Calu3 (cell line): ENCODE results near the gene KIF26B. TPM values are rescaled to one million over a fixed set of nuclear protein-coding genes. Genes with fewer than 3 reads are reported as not detected.

ENCODE experiments used
- BruUV-seq: library from RNA; stranded (reverse); fragments of 400-500 nt; replicated peaks from 2 replicates; lab custom pipeline; 2021; lab: Mats Ljungman, UMichigan
- CTCF ChIA-PET: fragments of 300-600 bp; sonication (Branson Sonifier 250); formaldehyde crosslinking; loops from one replicate; lab custom pipeline; 2022; ENCODE audit warnings: antibody characterized with exemption; lab: Charles Lee
- DNase-seq: peaks from one replicate; pipeline ENCODE4 v3.0.0; 2022
- H3K27ac Mint-ChIP-seq: one replicate; pipeline ENCODE4 v1.8.0; 2022; ENCODE audit warnings: mixed read lengths; ENCODE audit not compliant: unreplicated experiment
- H3K27me3 Mint-ChIP-seq: one replicate; pipeline ENCODE4 v1.8.0; 2022; ENCODE audit warnings: mixed read lengths; ENCODE audit not compliant: unreplicated experiment
- H3K36me3 Mint-ChIP-seq: one replicate; pipeline ENCODE4 v1.8.0; 2022; ENCODE audit warnings: mild to moderate bottlenecking, moderate library complexity, mixed read lengths; ENCODE audit not compliant: insufficient read depth, unreplicated experiment
- H3K4me1 Mint-ChIP-seq: one replicate; pipeline ENCODE4 v1.8.0; 2022; ENCODE audit warnings: mild to moderate bottlenecking, low read depth, mixed read lengths; ENCODE audit not compliant: unreplicated experiment
- H3K4me3 Mint-ChIP-seq: one replicate; pipeline ENCODE4 v1.8.0; 2022; ENCODE audit warnings: mild to moderate bottlenecking, low read depth, moderate library complexity, mixed read lengths; ENCODE audit not compliant: unreplicated experiment
- H3K9me3 Mint-ChIP-seq: one replicate; pipeline ENCODE4 v1.8.0; 2022; ENCODE audit warnings: low read depth, mixed read lengths; ENCODE audit not compliant: unreplicated experiment
- CTCF ChIP-seq: fragments of 200-600 bp; IDR thresholded peaks from one replicate; pipeline ENCODE4 v1.8.0; 2022; ENCODE audit warnings: antibody characterized with exemption; ENCODE audit not compliant: unreplicated experiment
- intact Hi-C: fragments of 100-400 bp; cut with micrococcal nuclease; formaldehyde crosslinking; loops from one replicate; pipeline ENCODE4 v1.10.0; 2022; ENCODE audit not compliant: unreplicated experiment
- total RNA-seq: library from RNA; stranded (reverse); gene quantifications from 2 replicates; pipeline ENCODE4 v1.2.3, GENCODE V29; 2022

The KIF26B gene
- total RNA-seq, 1 experiment from 2014 or later, result 1.1 TPM

GRCh38 chr1:245168906-245169305 is 14.1 kb downstream of the KIF26B start:
- intact Hi-C loops, result no loop called here
- H3K27ac Mint-ChIP-seq, result no peak overlapping the region
- H3K9me3 Mint-ChIP-seq, result peaks cover 9% of the 10 kb centered on the region
- TF ChIP-seq CTCF, result no peak
- peaks cover 6% of the 10 kb centered on the region for H3K4me1 Mint-ChIP-seq
- H3K27me3 Mint-ChIP-seq, result peaks cover 32% of the 10 kb centered on the region
- DNase-seq, result no peak
- no peaks in the 10 kb centered on the region for H3K36me3 Mint-ChIP-seq
- BruUV-seq, result no TSS peak
- CTCF ChIA-PET, result no interaction called here
- no peak overlapping the region for H3K4me3 Mint-ChIP-seq

GRCh38 chr1:245169376-245169775 is 14.6 kb downstream of the KIF26B start:
- peaks cover 32% of the 10 kb centered on the region for H3K27me3 Mint-ChIP-seq

GRCh38 chr1:245172026-245172425 is 17.2 kb downstream of the KIF26B start:
- CTCF ChIA-PET, result no interaction called here
- TF ChIP-seq CTCF, result no peak
- peaks cover 2% of the 10 kb centered on the region for H3K36me3 Mint-ChIP-seq
- no peak for DNase-seq
- peaks cover 5% of the 10 kb centered on the region for H3K9me3 Mint-ChIP-seq
- peaks cover 13% of the 10 kb centered on the region for H3K27me3 Mint-ChIP-seq
- peaks cover 14% of the 10 kb centered on the region for H3K4me1 Mint-ChIP-seq
- H3K27ac Mint-ChIP-seq, result peak overlapping the region; percentile 15
- BruUV-seq, result no TSS peak
- intact Hi-C loops, result no loop called here
- H3K4me3 Mint-ChIP-seq, result no peak overlapping the region

More at GRCh38 chr1:245169376-245169775, 14.6 kb downstream of the KIF26B start:
- H3K27ac Mint-ChIP-seq, result no peak overlapping the region
- BruUV-seq, result no TSS peak
- CTCF ChIA-PET, result interaction anchor here (0.6 kb wide), 1 partner anchor 73 kb away, joined by 3 read pairs; no protein-coding TSS in a partner anchor
- no peak overlapping the region for H3K4me3 Mint-ChIP-seq
- intact Hi-C loops, result no loop called here
- H3K9me3 Mint-ChIP-seq, result peaks cover 9% of the 10 kb centered on the region
- no peaks in the 10 kb centered on the region for H3K36me3 Mint-ChIP-seq
- no peak for TF ChIP-seq CTCF
- H3K4me1 Mint-ChIP-seq, result peaks cover 9% of the 10 kb centered on the region
- DNase-seq, result no peak

- no peak overlapping the region for H3K27ac Mint-ChIP-seq
- DNase-seq, result no peak
- peaks cover 5% of the 10 kb centered on the region for H3K9me3 Mint-ChIP-seq
- CTCF ChIA-PET, result interaction anchor here (0.9 kb wide), 1 partner anchor 17 kb away, joined by 4 read pairs; no protein-coding TSS in a partner anchor
- no TSS peak for BruUV-seq
- intact Hi-C loops, result no loop called here
- no peak for TF ChIP-seq CTCF
- H3K4me1 Mint-ChIP-seq, result peaks cover 22% of the 10 kb centered on the region
- peaks cover 4% of the 10 kb centered on the region for H3K27me3 Mint-ChIP-seq
- H3K4me3 Mint-ChIP-seq, result no peak overlapping the region
- H3K36me3 Mint-ChIP-seq, result peaks cover 9% of the 10 kb centered on the region
Measured at GRCh38 chr1:245172829-245173228, 18.0 kb downstream of the KIF26B start.
